ENCODE results near the gene ANKS1B.

- TF ChIP-seq CTCF (IDR thresholded peaks at IDR 0.05) (no peak), POLR2A (IDR thresholded peaks at IDR 0.05) (no peak)
Measured at GRCh38 chr12:99495799-99496198, 488.9 kb downstream of the ANKS1B start.

All from Peyer's patch (tissue), 4 donors.